ENCODE results near the gene OAS2.

Gene OAS2

GRCh38 chr12:113061061-113061694 lies 82.9 kb downstream of the OAS2 start:
- DNase-seq: no peak
